Measurements from ENCODE around the gene GLIPR2.
A peak's percentile ranks its signal among the peaks of the same experiment; 100 is the strongest.
"Not testable (repeated sequence)": the region's sequence is repeated elsewhere in the genome, so short reads cannot be mapped to it uniquely, and the experiment has no call there.

Gene GLIPR2

DNA sequence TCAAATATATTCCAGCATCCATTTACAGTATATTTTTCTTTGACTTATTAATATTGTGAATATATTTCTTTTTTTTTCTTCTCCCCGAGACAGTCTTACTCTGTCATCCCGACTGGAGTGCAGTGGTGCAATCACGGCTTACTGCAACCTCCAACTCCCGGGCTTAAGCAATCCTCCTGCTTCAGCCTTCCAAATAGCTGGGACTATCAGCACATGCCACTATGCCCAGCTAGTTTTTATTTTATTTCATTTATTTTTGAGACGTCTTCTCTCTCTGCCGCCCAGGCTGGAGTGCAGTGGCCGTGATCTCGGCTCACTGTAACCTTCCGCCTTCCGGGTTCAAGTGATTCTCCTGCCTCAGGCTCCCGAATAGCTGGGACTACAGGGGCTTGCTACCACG is 7.4 kb upstream of the GLIPR2 start:
- no peak for DNase-seq (ENCODE audit: low read depth)
- H3K4me3 ChIP-seq (ENCODE audit: low read depth, low read length): no peak overlapping the region
- TF ChIP-seq CTCF (IDR thresholded peaks at IDR 0.05; ENCODE audit: low read depth, low read length, missing control alignments): no peak

DNA sequence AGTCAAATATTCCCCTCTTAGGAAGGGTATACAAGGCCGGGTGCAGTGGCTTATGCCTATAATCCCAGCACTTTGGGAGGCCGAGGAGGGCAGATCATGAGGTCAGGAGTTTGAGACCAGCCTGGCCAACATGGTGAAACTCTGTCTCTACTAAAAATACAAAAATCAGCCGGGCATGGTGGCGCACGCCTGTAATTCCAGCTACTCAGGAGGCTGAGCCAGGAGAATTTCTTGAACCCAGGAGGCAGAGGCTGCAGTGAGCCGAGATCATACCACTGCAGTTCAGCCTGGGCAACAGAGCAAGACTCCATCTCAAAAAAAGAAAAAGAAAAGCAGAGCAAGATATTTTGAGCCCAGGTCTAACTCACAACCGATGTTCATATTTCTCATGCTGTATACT is 4.9 kb upstream of the GLIPR2 start:
- not testable (repeated sequence) for H3K4me3 ChIP-seq (ENCODE audit: low read depth, low read length); DNase-seq (ENCODE audit: low read depth)

GRCh38 chr9:36132086-36132485 is 4.4 kb upstream of the GLIPR2 start:
- no peak overlapping the region for H3K4me3 ChIP-seq (ENCODE audit: low read depth, low read length)
- no peak for TF ChIP-seq CTCF (IDR thresholded peaks at IDR 0.05; ENCODE audit: low read depth, low read length, missing control alignments)
- no peak for DNase-seq (ENCODE audit: low read depth)

DNA sequence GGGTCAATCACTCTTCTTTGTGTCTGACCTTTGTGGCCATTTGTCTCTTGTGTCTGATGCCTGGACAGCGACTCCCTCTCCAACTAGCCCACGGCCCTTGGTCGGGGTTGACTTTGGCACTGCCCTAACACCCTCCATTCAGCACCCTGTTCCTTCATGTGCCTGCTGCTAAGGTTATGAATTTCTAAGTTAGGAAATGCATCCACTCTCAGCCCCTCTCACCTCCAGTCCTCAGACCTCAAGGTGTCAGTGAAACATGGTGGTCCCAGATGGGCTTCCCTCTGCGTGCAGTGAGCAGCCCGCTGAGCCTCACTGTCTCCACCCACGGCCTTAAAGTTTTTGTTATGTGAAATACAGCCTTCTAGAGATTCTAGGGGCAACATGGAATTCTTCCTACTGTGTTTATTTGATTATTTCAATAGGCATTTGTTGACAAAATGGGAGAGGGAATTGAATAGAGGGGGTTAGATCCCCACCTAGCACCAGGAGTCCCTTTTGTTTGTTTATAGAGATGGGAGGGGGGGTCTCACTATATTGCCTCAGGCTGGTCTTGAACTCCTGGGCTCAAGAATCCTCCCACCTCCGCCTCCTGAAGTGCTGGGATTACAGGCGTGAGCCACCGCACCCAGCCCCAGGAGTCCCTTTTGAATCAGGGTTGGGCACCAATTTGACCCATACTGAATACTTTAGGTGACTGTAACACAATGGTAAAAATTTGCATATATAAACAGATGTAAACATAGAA is 1.6 kb upstream of the GLIPR2 start:
- TF ChIP-seq CTCF (IDR thresholded peaks at IDR 0.05; ENCODE audit: low read depth, low read length, missing control alignments): no peak
- DNase-seq (ENCODE audit: low read depth): no peak
- no peak overlapping the region for H3K4me3 ChIP-seq (ENCODE audit: low read depth, low read length)

- no peak for TF ChIP-seq CTCF (IDR thresholded peaks at IDR 0.05; ENCODE audit: low read depth, low read length, missing control alignments)
- peak overlapping the region; percentile 67 for H3K4me3 ChIP-seq (ENCODE audit: low read depth, low read length)
- no peak for DNase-seq (ENCODE audit: low read depth)
Measured at GRCh38 chr9:36135741-36136271, 727 bp upstream of the GLIPR2 start.

DNA sequence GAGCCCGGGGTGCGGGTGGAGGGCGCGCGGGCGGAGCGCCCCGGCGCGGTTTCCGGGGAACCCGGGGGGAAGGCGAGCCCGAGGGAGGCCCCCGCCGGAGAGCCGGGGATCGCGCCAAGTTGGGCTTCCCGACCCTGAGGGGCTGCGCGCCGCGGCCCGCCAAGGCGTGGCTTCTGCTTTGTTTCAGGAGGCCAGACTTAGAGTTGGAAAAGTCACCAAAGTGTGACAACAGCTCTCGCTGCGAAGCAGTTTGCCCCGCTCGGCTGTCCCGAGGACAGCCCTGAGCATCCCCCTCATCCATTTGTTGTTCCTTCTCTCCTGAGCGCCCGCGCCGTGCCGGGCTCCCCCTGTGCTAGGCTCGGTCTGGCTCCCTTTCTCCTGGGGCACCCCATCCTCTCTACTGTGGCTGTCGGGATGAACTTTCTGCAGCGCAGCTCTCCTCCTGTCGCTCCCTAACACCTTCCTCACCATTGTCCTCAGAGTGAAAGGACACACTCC is 410 bp downstream of the GLIPR2 start:
- peak overlapping the region; percentile 67 for H3K4me3 ChIP-seq (ENCODE audit: low read depth, low read length)
- TF ChIP-seq CTCF (IDR thresholded peaks at IDR 0.05; ENCODE audit: low read depth, low read length, missing control alignments): no peak

DNA sequence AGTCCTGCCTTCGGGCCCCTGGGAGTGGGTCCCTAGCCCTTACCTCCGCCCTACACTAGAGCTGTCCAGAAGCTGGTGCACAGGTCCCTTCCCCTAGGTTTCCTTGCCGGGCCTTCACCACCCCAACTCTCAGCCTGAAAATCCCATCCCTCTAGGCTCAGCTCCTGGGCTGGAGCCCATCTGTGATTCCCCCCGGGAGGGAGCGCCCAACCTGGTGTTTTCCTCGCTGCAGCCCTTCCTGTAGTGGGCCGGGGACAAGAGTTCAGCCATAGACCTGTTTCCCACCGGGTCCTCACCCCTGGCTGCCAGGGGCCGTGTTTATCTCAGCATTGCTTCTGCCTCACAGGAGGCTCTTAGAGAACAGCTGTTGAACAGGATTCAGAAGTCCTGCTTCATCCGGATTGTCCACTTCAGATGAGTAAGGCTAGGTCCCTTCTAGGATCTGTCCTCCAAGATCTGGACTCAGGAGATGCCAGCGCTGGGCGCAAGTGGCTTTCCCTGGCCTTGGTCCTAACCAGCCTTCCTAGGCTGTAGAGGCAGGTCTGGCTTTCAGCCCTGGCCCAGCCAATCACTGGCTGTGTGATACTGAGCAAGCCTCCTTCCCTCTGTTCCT is 965 bp downstream of the GLIPR2 start:
- no peak for TF ChIP-seq CTCF (IDR thresholded peaks at IDR 0.05; ENCODE audit: low read depth, low read length, missing control alignments)
- peak overlapping the region; percentile 67 for H3K4me3 ChIP-seq (ENCODE audit: low read depth, low read length)
- DNase-seq (ENCODE audit: low read depth): no peak

More for the DNA sequence above, 410 bp downstream of the GLIPR2 start:
- no peak for DNase-seq (ENCODE audit: low read depth)
